Measurements from ENCODE around the gene CTTN.

The CTTN gene

GRCh38 chr11:70397983-70398833 is at the start of gene CTTN:
TSS of gene CTTN (plus strand) at chr11:70398529. CDS start at chr11:70407298, 8,769 bp downstream.
- Histone ChIP-seq H3K9ac (ENCODE audit: insufficient read length, low read depth) (peak within 1 kb of the TSS; percentile 92), H3K9me3 (ENCODE audit: insufficient read depth, low read length) (no peaks in the 10 kb centered on the region), H3K27me3 (ENCODE audit: insufficient read depth, insufficient read length) (no peaks in the 10 kb centered on the region), H3K4me1 (ENCODE audit: insufficient read depth, insufficient read length) (peaks cover 8% of the 10 kb centered on the region), H3K4me3 (ENCODE audit: insufficient read length, low read depth) (peak within 1 kb of the TSS; percentile 66), H3K36me3 (ENCODE audit: insufficient read depth, insufficient read length, low read length) (peaks cover 36% of the 10 kb centered on the region)
- DNase-seq (ENCODE audit: low read depth, low spot score) = peak; percentile 83
- TF ChIP-seq ZNF274 (IDR thresholded peaks at IDR 0.05; ENCODE audit: low read depth, low read length) (no peak), YY1 (IDR thresholded peaks at IDR 0.05; ENCODE audit: insufficient read depth, insufficient read length) (no peak), SUZ12 (IDR thresholded peaks at IDR 0.05; ENCODE audit: extremely low read depth, insufficient read depth, insufficient read length) (no peak)

- peaks cover 74% of the 10 kb centered on the region for H3K36me3 ChIP-seq (ENCODE audit: insufficient read depth, insufficient read length, low read length)
- H3K9me3 ChIP-seq (ENCODE audit: insufficient read depth, low read length) = no peaks in the 10 kb centered on the region
Measured at GRCh38 chr11:70348608-70349007, 49.7 kb upstream of the CTTN start.

GRCh38 chr11:70351646-70352045 is 46.7 kb upstream of the CTTN start:
- H3K9ac ChIP-seq (ENCODE audit: insufficient read length, low read depth) = no peak overlapping the region
- no peaks in the 10 kb centered on the region for H3K27me3 ChIP-seq (ENCODE audit: insufficient read depth, insufficient read length)
- no peak for DNase-seq (ENCODE audit: low read depth, low spot score)
- no peak overlapping the region for H3K4me3 ChIP-seq (ENCODE audit: insufficient read length, low read depth)
- H3K9me3 ChIP-seq (ENCODE audit: insufficient read depth, low read length) = no peaks in the 10 kb centered on the region
- TF ChIP-seq SUZ12 (IDR thresholded peaks at IDR 0.05; ENCODE audit: extremely low read depth, insufficient read depth, insufficient read length) (no peak), ZNF274 (IDR thresholded peaks at IDR 0.05; ENCODE audit: low read depth, low read length) (no peak), YY1 (IDR thresholded peaks at IDR 0.05; ENCODE audit: insufficient read depth, insufficient read length) (no peak)
- H3K36me3 ChIP-seq (ENCODE audit: insufficient read depth, insufficient read length, low read length) = peaks cover 77% of the 10 kb centered on the region
- no peaks in the 10 kb centered on the region for H3K4me1 ChIP-seq (ENCODE audit: insufficient read depth, insufficient read length)

More at GRCh38 chr11:70348608-70349007, 49.7 kb upstream of the CTTN start:
- no peak for DNase-seq (ENCODE audit: low read depth, low spot score)
- Histone ChIP-seq H3K4me1 (ENCODE audit: insufficient read depth, insufficient read length) (no peaks in the 10 kb centered on the region), H3K27me3 (ENCODE audit: insufficient read depth, insufficient read length) (no peaks in the 10 kb centered on the region), H3K4me3 (ENCODE audit: insufficient read length, low read depth) (no peak overlapping the region), H3K9ac (ENCODE audit: insufficient read length, low read depth) (no peak overlapping the region)
- no peak for TF ChIP-seq YY1 (IDR thresholded peaks at IDR 0.05; ENCODE audit: insufficient read depth, insufficient read length)
- TF ChIP-seq SUZ12 (IDR thresholded peaks at IDR 0.05; ENCODE audit: extremely low read depth, insufficient read depth, insufficient read length) = no peak

- no peak overlapping the region for H3K9ac ChIP-seq (ENCODE audit: insufficient read length, low read depth)
- H3K36me3 ChIP-seq (ENCODE audit: insufficient read depth, insufficient read length, low read length) = peaks cover 81% of the 10 kb centered on the region
- no peak overlapping the region for H3K4me3 ChIP-seq (ENCODE audit: insufficient read length, low read depth)
- TF ChIP-seq SUZ12 (IDR thresholded peaks at IDR 0.05; ENCODE audit: extremely low read depth, insufficient read depth, insufficient read length) (no peak), ZNF274 (IDR thresholded peaks at IDR 0.05; ENCODE audit: low read depth, low read length) (no peak), YY1 (IDR thresholded peaks at IDR 0.05; ENCODE audit: insufficient read depth, insufficient read length) (no peak)
- no peaks in the 10 kb centered on the region for H3K9me3 ChIP-seq (ENCODE audit: insufficient read depth, low read length)
- no peaks in the 10 kb centered on the region for H3K27me3 ChIP-seq (ENCODE audit: insufficient read depth, insufficient read length)
- no peaks in the 10 kb centered on the region for H3K4me1 ChIP-seq (ENCODE audit: insufficient read depth, insufficient read length)
- no peak for DNase-seq (ENCODE audit: low read depth, low spot score)
Measured at GRCh38 chr11:70352100-70352499, 46.2 kb upstream of the CTTN start.

GRCh38 chr11:70352601-70353000 is 45.7 kb upstream of the CTTN start:
- Histone ChIP-seq H3K27me3 (ENCODE audit: insufficient read depth, insufficient read length) (no peaks in the 10 kb centered on the region), H3K4me1 (ENCODE audit: insufficient read depth, insufficient read length) (no peaks in the 10 kb centered on the region), H3K9me3 (ENCODE audit: insufficient read depth, low read length) (no peaks in the 10 kb centered on the region), H3K36me3 (ENCODE audit: insufficient read depth, insufficient read length, low read length) (peaks cover 85% of the 10 kb centered on the region), H3K4me3 (ENCODE audit: insufficient read length, low read depth) (no peak overlapping the region), H3K9ac (ENCODE audit: insufficient read length, low read depth) (no peak overlapping the region)
- DNase-seq (ENCODE audit: low read depth, low spot score) = no peak
- TF ChIP-seq YY1 (IDR thresholded peaks at IDR 0.05; ENCODE audit: insufficient read depth, insufficient read length) = no peak
- no peak for TF ChIP-seq ZNF274 (IDR thresholded peaks at IDR 0.05; ENCODE audit: low read depth, low read length)
- TF ChIP-seq SUZ12 (IDR thresholded peaks at IDR 0.05; ENCODE audit: extremely low read depth, insufficient read depth, insufficient read length) = no peak

- Histone ChIP-seq H3K4me1 (ENCODE audit: insufficient read depth, insufficient read length) (no peaks in the 10 kb centered on the region), H3K9ac (ENCODE audit: insufficient read length, low read depth) (no peak overlapping the region), H3K27me3 (ENCODE audit: insufficient read depth, insufficient read length) (no peaks in the 10 kb centered on the region), H3K9me3 (ENCODE audit: insufficient read depth, low read length) (no peaks in the 10 kb centered on the region), H3K4me3 (ENCODE audit: insufficient read length, low read depth) (no peak overlapping the region), H3K36me3 (ENCODE audit: insufficient read depth, insufficient read length, low read length) (peaks cover 87% of the 10 kb centered on the region)
- TF ChIP-seq ZNF274 (IDR thresholded peaks at IDR 0.05; ENCODE audit: low read depth, low read length) = no peak
- TF ChIP-seq YY1 (IDR thresholded peaks at IDR 0.05; ENCODE audit: insufficient read depth, insufficient read length) = no peak
- no peak for TF ChIP-seq SUZ12 (IDR thresholded peaks at IDR 0.05; ENCODE audit: extremely low read depth, insufficient read depth, insufficient read length)
- no peak for DNase-seq (ENCODE audit: low read depth, low spot score)
Measured at GRCh38 chr11:70353329-70353728, 45.0 kb upstream of the CTTN start.

GRCh38 chr11:70353900-70354568 is 44.3 kb upstream of the CTTN start:
- Histone ChIP-seq H3K9ac (ENCODE audit: insufficient read length, low read depth) (no peak overlapping the region), H3K9me3 (ENCODE audit: insufficient read depth, low read length) (no peaks in the 10 kb centered on the region), H3K36me3 (ENCODE audit: insufficient read depth, insufficient read length, low read length) (peaks cover 88% of the 10 kb centered on the region), H3K4me3 (ENCODE audit: insufficient read length, low read depth) (no peak overlapping the region), H3K4me1 (ENCODE audit: insufficient read depth, insufficient read length) (no peaks in the 10 kb centered on the region), H3K27me3 (ENCODE audit: insufficient read depth, insufficient read length) (no peaks in the 10 kb centered on the region)
- no peak for TF ChIP-seq YY1 (IDR thresholded peaks at IDR 0.05; ENCODE audit: insufficient read depth, insufficient read length)
- no peak for TF ChIP-seq SUZ12 (IDR thresholded peaks at IDR 0.05; ENCODE audit: extremely low read depth, insufficient read depth, insufficient read length)
- TF ChIP-seq ZNF274 (IDR thresholded peaks at IDR 0.05; ENCODE audit: low read depth, low read length) = no peak
- no peak for DNase-seq (ENCODE audit: low read depth, low spot score)

Measured in NT2/D1 (cell line).